HG02759 (cell line): Measurements from ENCODE around the gene MBD3L3.
"Not testable (repeated sequence)": the region's sequence is repeated elsewhere in the genome, so short reads cannot be mapped to it uniquely, and the experiment has no call there.

Experiments
- ATAC-seq: cut with Tn5 transposase; IDR thresholded peaks from one replicate; pipeline ENCODE4 v1.9.1; 2021; ENCODE audit warnings: mild to moderate bottlenecking, moderate library complexity; ENCODE audit not compliant: unreplicated experiment

MBD3L3 gene

GRCh38 chr19:7058576-7058975, at the start of gene MBD3L3:
Gene MBD3L3 (minus strand): TSS chr19:7058676. CDS start chr19:7058605, 71 bp downstream.
- not testable (repeated sequence) for ATAC-seq

- no peak for ATAC-seq
Observed at GRCh38 chr19:7106711-7107657, 48.5 kb upstream of the MBD3L3 start.

- ATAC-seq: no peak
Observed at GRCh38 chr19:7104747-7105447, 46.4 kb upstream of the MBD3L3 start.

- ATAC-seq: no peak
Observed at GRCh38 chr19:7101498-7102253, 43.2 kb upstream of the MBD3L3 start.

GRCh38 chr19:7099597-7099921, 41.1 kb upstream of the MBD3L3 start:
- no peak for ATAC-seq

- ATAC-seq: peak; percentile 88
Observed at GRCh38 chr19:7098701-7099596, 40.5 kb upstream of the MBD3L3 start.

- no peak for ATAC-seq
Observed at GRCh38 chr19:7098096-7098495, 39.6 kb upstream of the MBD3L3 start.

GRCh38 chr19:7088999-7089398, 30.5 kb upstream of the MBD3L3 start:
- no peak for ATAC-seq

- no peak for ATAC-seq
Observed at GRCh38 chr19:7083076-7083956, 24.8 kb upstream of the MBD3L3 start.

GRCh38 chr19:7078008-7078407, 19.5 kb upstream of the MBD3L3 start:
- ATAC-seq: no peak

GRCh38 chr19:7076151-7076550, 17.7 kb upstream of the MBD3L3 start:
- ATAC-seq: no peak

- ATAC-seq: no peak
Observed at GRCh38 chr19:7074705-7075282, 16.3 kb upstream of the MBD3L3 start.

- no peak for ATAC-seq
Observed at GRCh38 chr19:7072541-7072940, 14.1 kb upstream of the MBD3L3 start.

GRCh38 chr19:7069904-7070226, 11.4 kb upstream of the MBD3L3 start:
- no peak for ATAC-seq

- ATAC-seq: peak; percentile 92
Observed at GRCh38 chr19:7069042-7069903, 10.8 kb upstream of the MBD3L3 start, which contains the start of gene ZNF557. Gene ZNF557 (plus strand): TSS chr19:7069703. CDS start chr19:7075075, 5,372 bp downstream.

GRCh38 chr19:7068599-7068998, 10.1 kb upstream of the MBD3L3 start:
- ATAC-seq: no peak

- no peak for ATAC-seq
Observed at GRCh38 chr19:7067716-7068115, 9.2 kb upstream of the MBD3L3 start.

GRCh38 chr19:7067122-7067521, 8.6 kb upstream of the MBD3L3 start:
- not testable (repeated sequence) for ATAC-seq
